CD4-positive, alpha-beta memory T cell (primary cell): ENCODE data around the gene ZNF45. TPM values are rescaled to one million over a fixed set of nuclear protein-coding genes. Genes with fewer than 3 reads are reported as not detected.

Source experiments
- CTCF ChIA-PET: fragments of 350-600 bp; sonication (Branson Sonifier 250); formaldehyde crosslinking; loops from one replicate; lab custom pipeline; 2021; ENCODE audit warnings: inconsistent platforms; ENCODE audit not compliant: partially characterized antibody; lab: Charles Lee
- POLR2A ChIA-PET: fragments of 350-600 bp; sonication (Branson Sonifier 250); formaldehyde crosslinking; loops from one replicate; lab custom pipeline; 2021; ENCODE audit not compliant: partially characterized antibody; lab: Charles Lee
- DNase-seq, 5 donors: peaks; one replicate each; pipeline versions ENCODE4 v3.0.0 to v3.0.0-alpha.2; 2020 to 2022; ENCODE audit warnings: mixed read lengths in 1 of 5
- H3K27ac ChIP-seq: one replicate; pipeline ENCODE4 v1.7.0; 2013; ENCODE audit warnings: low read depth, low read length
- H3K27me3 ChIP-seq: 2 replicates; pipeline ENCODE4 v1.7.0; 2013; ENCODE audit warnings: mild to moderate bottlenecking, low read length, moderate library complexity; ENCODE audit not compliant: insufficient read depth
- H3K36me3 ChIP-seq: 2 replicates; pipeline ENCODE4 v1.7.0; 2013; ENCODE audit warnings: mild to moderate bottlenecking, low read length, moderate library complexity; ENCODE audit not compliant: insufficient read depth
- H3K4me1 ChIP-seq: 2 replicates; pipeline ENCODE4 v1.7.0; 2013; ENCODE audit warnings: mild to moderate bottlenecking, low read length, moderate library complexity; ENCODE audit not compliant: insufficient read depth
- H3K4me3 ChIP-seq, 2 donors: one replicate each; pipeline ENCODE4 v1.7.0; 2013; ENCODE audit warnings: low read length in 2 of 2, mild to moderate bottlenecking in 1 of 2
- H3K9me3 ChIP-seq, 2 donors: one replicate each; pipeline ENCODE4 v1.7.0; 2013; ENCODE audit warnings: low read length in 2 of 2, control low read depth in 1 of 2; ENCODE audit not compliant: control insufficient read depth in 1 of 2
- H3K27ac Mint-ChIP-seq, 7 donors: one replicate each; pipeline ENCODE4 v1.8.0; 2020 to 2021; ENCODE audit warnings: mixed read lengths in 7 of 7, mild to moderate bottlenecking in 6 of 7, inconsistent platforms in 3 of 7, moderate library complexity in 3 of 7
- H3K27me3 Mint-ChIP-seq, 2 donors: one replicate each; pipeline ENCODE4 v1.8.0; 2020 to 2021; ENCODE audit warnings: mixed read lengths in 2 of 2
- H3K36me3 Mint-ChIP-seq, 2 donors: one replicate each; pipeline ENCODE4 v1.8.0; 2020 to 2021; ENCODE audit warnings: mixed read lengths in 2 of 2, inconsistent platforms in 1 of 2, mild to moderate bottlenecking in 1 of 2
- H3K4me1 Mint-ChIP-seq, 4 donors: one replicate each; pipeline ENCODE4 v1.8.0; 2020 to 2021; ENCODE audit warnings: mixed read lengths in 4 of 4, mild to moderate bottlenecking in 1 of 4
- H3K4me3 Mint-ChIP-seq, 8 donors: one replicate each; pipeline ENCODE4 v1.8.0; 2020 to 2021; ENCODE audit warnings: mixed read lengths in 8 of 8, mild to moderate bottlenecking in 7 of 8, moderate library complexity in 6 of 8, inconsistent platforms in 3 of 8
- H3K9me3 Mint-ChIP-seq, 8 donors: one replicate each; pipeline ENCODE4 v1.8.0; 2020 to 2021; ENCODE audit warnings: mixed read lengths in 8 of 8, mild to moderate bottlenecking in 5 of 8, inconsistent platforms in 3 of 8, moderate library complexity in 1 of 8
- intact Hi-C: fragments of 100-400 bp; cut with micrococcal nuclease; formaldehyde crosslinking; loops from one replicate; pipeline ENCODE4 v1.15.1; 2023
- polyA plus RNA-seq, 2 donors: library from polyadenylated mRNA; unstranded; fragments of 300-500 nt; fragmentation: Illumina TruSeq; gene quantifications; one replicate each; pipeline ENCODE4 v1.2.3, GENCODE V29; 2021
- total RNA-seq, 2 experiments: library from RNA; stranded (reverse); gene quantifications; one replicate each; pipeline ENCODE4 v1.2.3, GENCODE V29; 2021

The ZNF45 gene
- total and polyA plus RNA-seq, 4 experiments from 2014 or later = 9.4 to 29.6 (median 19.0) TPM

DNA sequence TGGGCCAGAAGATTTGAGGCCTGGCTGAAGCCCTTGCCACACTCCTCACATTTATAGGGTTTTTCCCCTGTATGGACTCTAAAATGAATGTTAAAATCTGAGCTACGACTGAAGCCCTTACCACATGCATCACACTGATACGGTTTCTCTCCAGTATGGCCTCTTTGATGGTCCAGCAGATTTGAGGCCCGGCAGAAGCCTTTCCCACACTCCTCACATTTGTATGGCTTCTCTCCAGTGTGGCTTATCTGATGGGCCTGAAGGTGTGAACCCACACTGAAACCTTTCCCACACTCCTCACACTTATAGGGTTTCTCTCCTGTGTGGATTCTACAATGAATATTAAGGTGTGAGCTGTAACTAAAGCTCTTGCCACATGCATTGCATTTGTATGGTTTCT, 21.0 kb downstream of the ZNF45 start:
- Mint-ChIP-seq H3K36me3 (peaks cover 64 to 71% of the 10 kb centered on the region in 2 donors), H3K4me3 (no peak overlapping the region), H3K27me3 (no peaks in the 10 kb centered on the region), H3K9me3 (peaks cover 2 to 100% (median 92%) of the 10 kb centered on the region in 8 donors), H3K27ac (no peak overlapping the region), H3K4me1 (no peaks in the 10 kb centered on the region)
- ChIA-PET CTCF (no interaction called here), POLR2A (no interaction called here)
- intact Hi-C loops = no loop called here
- Histone ChIP-seq H3K9me3 (peaks cover 10 to 69% of the 10 kb centered on the region in 2 donors), H3K36me3 (peaks cover 47% of the 10 kb centered on the region), H3K4me1 (no peaks in the 10 kb centered on the region), H3K27me3 (no peaks in the 10 kb centered on the region), H3K27ac (no peak overlapping the region), H3K4me3 (no peak overlapping the region)
- no peak for DNase-seq

- POLR2A ChIA-PET = no interaction called here
- H3K4me3 ChIP-seq = no peak overlapping the region
Measured at GRCh38 chr19:43913383-43913782, 21.7 kb downstream of the ZNF45 start.

GRCh38 chr19:43910884-43911283, 24.2 kb downstream of the ZNF45 start:
- peaks cover 2 to 100% (median 93%) of the 10 kb centered on the region in 8 donors for H3K9me3 Mint-ChIP-seq
- CTCF ChIA-PET = no interaction called here

More at GRCh38 chr19:43913383-43913782, 21.7 kb downstream of the ZNF45 start:
- Mint-ChIP-seq H3K36me3 (peaks cover 58 to 67% of the 10 kb centered on the region in 2 donors), H3K27ac (no peak overlapping the region), H3K27me3 (no peaks in the 10 kb centered on the region), H3K4me3 (no peak overlapping the region), H3K9me3 (peaks cover 2 to 100% (median 90%) of the 10 kb centered on the region in 8 donors), H3K4me1 (no peaks in the 10 kb centered on the region)
- peaks cover 41% of the 10 kb centered on the region for H3K36me3 ChIP-seq
- DNase-seq = no peak
- intact Hi-C loops = no loop called here
- peaks cover 10 to 74% of the 10 kb centered on the region in 2 donors for H3K9me3 ChIP-seq
- CTCF ChIA-PET = no interaction called here
- no peaks in the 10 kb centered on the region for H3K4me1 ChIP-seq
- H3K27me3 ChIP-seq = no peaks in the 10 kb centered on the region
- no peak overlapping the region for H3K27ac ChIP-seq

DNA sequence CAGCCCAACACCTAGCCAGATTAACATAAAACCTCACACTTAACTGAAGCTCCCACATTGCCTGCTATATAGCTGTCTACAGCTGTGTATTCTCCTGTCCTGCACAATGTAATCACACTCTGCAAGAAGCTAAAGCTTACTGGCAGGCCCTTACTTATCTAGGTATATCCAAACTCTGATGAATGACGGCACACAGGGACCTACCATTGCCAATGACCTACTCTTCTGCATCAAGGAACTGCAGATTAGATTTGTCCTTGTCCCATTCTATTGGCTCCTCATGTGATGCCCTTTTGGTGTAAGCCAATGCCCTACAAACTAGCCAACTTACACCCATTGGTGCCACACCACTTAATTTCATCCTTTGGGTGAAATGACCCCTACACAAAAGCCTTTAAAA, 26.4 kb downstream of the ZNF45 start:
- no peak for DNase-seq
- Mint-ChIP-seq H3K27me3 (peaks cover 0 to 1% of the 10 kb centered on the region in 2 donors), H3K4me3 (no peak overlapping the region), H3K9me3 (peaks cover 7 to 97% (median 89%) of the 10 kb centered on the region in 8 donors), H3K36me3 (peaks cover 41 to 47% of the 10 kb centered on the region in 2 donors), H3K27ac (no peak overlapping the region), H3K4me1 (no peaks in the 10 kb centered on the region)
- Histone ChIP-seq H3K4me3 (no peak overlapping the region), H3K27me3 (no peaks in the 10 kb centered on the region), H3K4me1 (no peaks in the 10 kb centered on the region), H3K27ac (no peak overlapping the region), H3K36me3 (no peaks in the 10 kb centered on the region), H3K9me3 (peaks cover 4 to 53% of the 10 kb centered on the region in 2 donors)
- ChIA-PET CTCF (no interaction called here), POLR2A (no interaction called here)
- intact Hi-C loops = no loop called here

More at GRCh38 chr19:43910884-43911283, 24.2 kb downstream of the ZNF45 start:
- H3K9me3 ChIP-seq = peaks cover 10 to 75% of the 10 kb centered on the region in 2 donors
- no peaks in the 10 kb centered on the region for H3K27me3 Mint-ChIP-seq
- peaks cover 47 to 54% of the 10 kb centered on the region in 2 donors for H3K36me3 Mint-ChIP-seq
- H3K4me1 ChIP-seq = no peaks in the 10 kb centered on the region
- no peaks in the 10 kb centered on the region for H3K4me1 Mint-ChIP-seq
- H3K36me3 ChIP-seq = peaks cover 18% of the 10 kb centered on the region
- no peak overlapping the region for H3K27ac Mint-ChIP-seq
- no peaks in the 10 kb centered on the region for H3K27me3 ChIP-seq
- intact Hi-C loops = no loop called here
- H3K4me3 ChIP-seq = no peak overlapping the region
- no peak overlapping the region for H3K4me3 Mint-ChIP-seq
- no peak overlapping the region for H3K27ac ChIP-seq
- POLR2A ChIA-PET = no interaction called here
- DNase-seq = no peak

DNA sequence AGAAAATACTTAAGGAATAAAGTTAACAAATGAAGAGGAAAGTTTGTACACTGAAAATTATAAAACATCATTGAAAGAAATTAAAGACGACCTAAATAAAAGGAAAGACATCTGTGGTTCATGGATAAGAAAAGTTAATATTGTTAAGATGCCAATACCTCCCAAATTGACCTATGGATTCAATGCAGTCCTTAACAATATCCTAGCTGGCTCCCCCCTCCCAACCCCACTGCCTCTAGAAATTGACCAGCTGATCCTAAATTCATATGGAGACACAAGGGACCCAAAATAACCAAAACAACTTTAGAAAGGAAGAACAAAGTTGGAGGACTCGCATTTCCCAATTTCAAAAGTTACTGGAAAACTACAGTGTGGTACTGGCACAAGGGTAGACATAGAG, 28.3 kb downstream of the ZNF45 start:
- ChIA-PET POLR2A (no interaction called here), CTCF (no interaction called here)
- H3K36me3 Mint-ChIP-seq = peaks cover 40 to 44% of the 10 kb centered on the region in 2 donors
- Histone ChIP-seq H3K9me3 (peaks cover 0 to 34% of the 10 kb centered on the region in 2 donors), H3K4me3 (no peak overlapping the region), H3K27ac (no peak overlapping the region), H3K36me3 (no peaks in the 10 kb centered on the region), H3K4me1 (peaks cover 3% of the 10 kb centered on the region), H3K27me3 (no peaks in the 10 kb centered on the region)
- no peak for DNase-seq
- intact Hi-C loops = no loop called here
- H3K4me1 Mint-ChIP-seq = peaks cover 2 to 8% (median 7%) of the 10 kb centered on the region in 4 donors
- H3K9me3 Mint-ChIP-seq = peaks cover 6 to 96% (median 84%) of the 10 kb centered on the region in 8 donors
- H3K27ac Mint-ChIP-seq = no peak overlapping the region
- peaks cover 0 to 1% of the 10 kb centered on the region in 2 donors for H3K27me3 Mint-ChIP-seq
- H3K4me3 Mint-ChIP-seq = no peak overlapping the region

- POLR2A ChIA-PET = no interaction called here
Measured at GRCh38 chr19:43905897-43906296, 29.2 kb downstream of the ZNF45 start.

DNA sequence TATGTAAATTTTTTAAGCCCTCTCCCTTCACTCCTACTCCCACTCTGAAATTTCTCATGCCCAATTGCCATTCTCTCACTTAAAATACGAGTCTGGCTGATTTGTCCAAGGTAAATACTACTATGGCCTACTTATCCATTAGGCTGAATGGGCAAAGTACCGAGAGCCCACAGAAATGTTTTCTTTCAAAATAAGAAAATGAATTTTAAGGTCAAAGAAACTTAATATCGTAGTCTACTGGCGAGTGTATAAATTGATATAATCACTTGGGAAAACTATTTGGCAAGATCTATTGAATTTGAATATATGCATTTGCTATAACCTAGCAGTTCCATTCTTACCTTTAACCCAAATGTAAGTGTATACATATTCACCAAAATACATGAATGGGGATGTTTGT, 32.7 kb downstream of the ZNF45 start:
- intact Hi-C loops = no loop called here
- Histone ChIP-seq H3K27ac (no peak overlapping the region), H3K27me3 (no peaks in the 10 kb centered on the region), H3K4me3 (peak overlapping the region in 1 of 2 donors; percentile 67), H3K9me3 (no peaks in the 10 kb centered on the region), H3K4me1 (peaks cover 10% of the 10 kb centered on the region), H3K36me3 (no peaks in the 10 kb centered on the region)
- Mint-ChIP-seq H3K4me1 (peaks cover 10 to 17% (median 13%) of the 10 kb centered on the region in 4 donors), H3K27me3 (peaks cover 0 to 1% of the 10 kb centered on the region in 2 donors), H3K4me3 (peak overlapping the region; percentile 63 to 93 (median 91)), H3K9me3 (peaks cover 6 to 93% (median 75%) of the 10 kb centered on the region in 8 donors), H3K36me3 (peaks cover 65 to 71% of the 10 kb centered on the region in 2 donors), H3K27ac (peak overlapping the region in 2 of 7 donors; percentile 3 to 66)
- POLR2A ChIA-PET = interaction anchor here (1.2 kb wide), 1 partner anchor 33 kb away, joined by 9 read pairs; the partner anchor contains the start of gene ZNF45
- no peak for DNase-seq
- CTCF ChIA-PET = no interaction called here

More at GRCh38 chr19:43905897-43906296, 29.2 kb downstream of the ZNF45 start:
- H3K4me3 ChIP-seq = no peak overlapping the region
- Mint-ChIP-seq H3K4me1 (peaks cover 8 to 16% (median 13%) of the 10 kb centered on the region in 4 donors), H3K27me3 (peaks cover 0 to 1% of the 10 kb centered on the region in 2 donors), H3K9me3 (peaks cover 6 to 96% (median 83%) of the 10 kb centered on the region in 8 donors), H3K4me3 (no peak overlapping the region), H3K36me3 (peaks cover 44 to 47% of the 10 kb centered on the region in 2 donors), H3K27ac (no peak overlapping the region)
- H3K9me3 ChIP-seq = peaks cover 0 to 30% of the 10 kb centered on the region in 2 donors
- CTCF ChIA-PET = no interaction called here
- intact Hi-C loops = no loop called here
- H3K27me3 ChIP-seq = no peaks in the 10 kb centered on the region
- H3K4me1 ChIP-seq = peaks cover 9% of the 10 kb centered on the region
- H3K27ac ChIP-seq = no peak overlapping the region
- DNase-seq = no peak
- H3K36me3 ChIP-seq = no peaks in the 10 kb centered on the region
